Measurements from ENCODE around the gene ELMOD3.
"Not testable (repeated sequence)": the region's sequence is repeated elsewhere in the genome, so short reads cannot be mapped to it uniquely, and the experiment has no call there.

The ELMOD3 gene

DNA sequence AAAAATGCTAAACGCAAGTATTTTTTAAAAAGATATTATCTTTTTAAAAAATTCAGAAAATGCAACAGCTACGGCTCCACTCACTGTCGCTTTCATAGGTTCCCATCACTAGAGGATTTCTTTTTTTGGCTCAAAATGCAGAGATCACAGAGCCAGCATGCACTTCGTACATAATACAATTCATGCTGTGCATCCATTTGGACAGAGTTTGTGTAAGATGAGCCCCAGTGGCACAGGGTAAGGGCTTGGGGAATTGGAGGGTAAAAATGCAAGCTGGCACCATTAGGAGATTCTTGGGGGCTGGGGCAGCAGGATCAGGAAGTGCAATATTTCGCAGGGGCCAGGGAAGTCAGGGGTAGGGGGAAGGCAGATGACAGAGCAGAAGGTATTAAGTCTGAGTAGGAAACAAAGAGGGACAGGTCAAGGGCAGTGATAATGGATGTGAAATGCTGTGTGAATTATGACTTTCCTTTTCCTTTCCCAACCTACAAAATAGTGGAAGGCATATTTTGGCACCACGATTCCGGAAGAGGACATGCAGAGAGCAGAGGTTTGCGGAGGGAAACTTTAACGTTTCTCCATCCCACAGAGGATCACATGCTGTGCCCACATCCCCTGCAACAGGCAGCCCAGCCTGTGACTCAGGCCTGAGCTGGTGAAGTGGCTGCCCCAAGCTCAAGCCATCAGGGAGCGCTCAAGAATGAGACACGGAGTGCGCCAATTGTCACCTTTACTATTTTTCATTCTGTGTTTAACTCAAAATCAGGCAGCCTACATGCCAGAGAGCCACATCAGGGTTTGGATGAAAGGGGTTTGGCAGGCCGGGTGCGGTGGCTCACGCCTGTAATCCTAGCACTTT is 50.9 kb downstream of the ELMOD3 start:
- DNase-seq = no peak

GRCh38 chr2:85409845-85410583 is 55.4 kb downstream of the ELMOD3 start, which contains the start of gene CAPG:
Gene CAPG, minus strand, starts transcription at chr2:85410366. Its CDS starts 8,221 bp downstream, at chr2:85402145.
- no peak for DNase-seq

DNA sequence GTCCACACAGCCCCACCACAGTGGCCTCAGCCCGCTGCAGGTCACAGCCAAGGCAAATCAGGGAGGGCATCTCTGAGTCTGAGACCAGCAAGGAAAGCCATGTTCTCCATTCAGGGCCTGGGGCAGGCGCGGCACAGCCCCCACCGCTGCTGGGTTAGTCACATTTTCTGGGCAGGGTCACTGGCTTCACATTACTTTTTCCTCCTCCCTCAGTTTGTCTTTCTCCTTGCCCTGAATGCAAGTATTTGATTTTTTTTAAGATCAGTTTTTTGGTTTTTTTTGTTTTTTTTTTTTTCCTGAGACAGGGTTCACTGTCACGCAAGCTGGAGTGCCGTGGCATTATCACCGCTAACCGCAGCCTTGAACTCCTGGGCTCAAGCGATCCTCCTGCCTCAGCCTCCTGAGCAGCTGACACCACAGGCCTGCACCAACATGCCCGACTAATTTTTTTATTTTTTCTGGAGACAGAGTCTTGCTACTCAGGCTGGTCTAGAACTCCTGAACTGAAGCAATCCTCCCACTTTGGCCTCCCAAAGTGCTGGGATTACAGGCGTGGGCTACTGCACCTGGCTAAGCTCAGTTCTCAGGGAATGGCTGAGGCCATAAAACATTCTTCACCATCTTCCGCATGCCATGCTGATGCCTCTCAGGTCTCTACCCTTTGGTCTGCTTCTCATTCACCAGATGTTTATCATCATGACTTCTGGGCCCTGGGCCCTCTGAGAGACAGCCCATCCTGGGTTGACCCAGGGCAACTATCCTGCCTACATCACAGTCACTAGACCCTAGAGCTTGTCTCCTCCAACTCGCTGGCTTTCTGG is 56.2 kb downstream of the ELMOD3 start:
- DNase-seq = no peak

GRCh38 chr2:85411405-85411748 is 56.8 kb downstream of the ELMOD3 start:
- DNase-seq = no peak

- peak; percentile 14 for DNase-seq
These were observed 59.2 kb downstream of the ELMOD3 start for GRCh38 chr2:85413592-85414420.

GRCh38 chr2:85414421-85414759 is 59.8 kb downstream of the ELMOD3 start:
- DNase-seq = not testable (repeated sequence)

GRCh38 chr2:85414761-85415553 is 60.4 kb downstream of the ELMOD3 start:
- DNase-seq = no peak

GRCh38 chr2:85415980-85416650 is 61.5 kb downstream of the ELMOD3 start:
- no peak for DNase-seq

- DNase-seq = peak; percentile 83
These were observed 63.8 kb downstream of the ELMOD3 start, which contains the start of gene SH2D6 for GRCh38 chr2:85418132-85419008. Gene SH2D6, plus strand, starts transcription at chr2:85418714. Its CDS starts 10,752 bp downstream, at chr2:85429466.

DNA sequence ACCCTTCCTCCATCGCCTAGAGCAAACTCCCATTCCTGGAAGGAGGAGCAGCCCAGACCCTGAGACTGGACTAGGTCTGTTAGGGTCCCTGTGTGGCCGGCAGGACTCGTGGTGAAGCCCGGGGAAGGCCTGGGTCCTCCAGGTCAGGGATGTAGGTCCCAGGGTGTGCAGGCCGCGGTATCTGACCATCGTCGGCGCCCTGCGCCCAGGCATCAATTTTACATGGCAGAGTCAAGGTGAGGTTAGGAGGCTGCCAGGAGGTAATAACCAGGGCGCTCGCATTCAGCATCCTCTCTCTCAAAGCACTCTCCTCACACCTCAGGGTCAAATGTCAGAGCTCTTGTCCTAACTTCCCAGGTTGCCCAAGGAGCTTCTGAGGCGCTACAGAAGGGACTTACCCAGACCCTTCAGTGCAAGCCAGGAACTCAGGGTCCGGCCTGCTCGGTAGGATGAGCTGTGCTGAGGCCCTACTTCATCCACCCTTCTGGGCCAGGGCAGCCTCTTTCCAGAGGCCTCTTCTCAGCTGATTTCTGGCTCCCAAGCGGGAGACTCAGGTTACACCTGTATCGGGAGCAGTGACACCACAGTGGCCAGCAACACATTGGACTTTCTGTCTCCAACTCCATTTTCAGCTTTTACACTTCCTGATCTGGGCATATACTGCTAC is 64.6 kb downstream of the ELMOD3 start:
- DNase-seq = no peak

DNA sequence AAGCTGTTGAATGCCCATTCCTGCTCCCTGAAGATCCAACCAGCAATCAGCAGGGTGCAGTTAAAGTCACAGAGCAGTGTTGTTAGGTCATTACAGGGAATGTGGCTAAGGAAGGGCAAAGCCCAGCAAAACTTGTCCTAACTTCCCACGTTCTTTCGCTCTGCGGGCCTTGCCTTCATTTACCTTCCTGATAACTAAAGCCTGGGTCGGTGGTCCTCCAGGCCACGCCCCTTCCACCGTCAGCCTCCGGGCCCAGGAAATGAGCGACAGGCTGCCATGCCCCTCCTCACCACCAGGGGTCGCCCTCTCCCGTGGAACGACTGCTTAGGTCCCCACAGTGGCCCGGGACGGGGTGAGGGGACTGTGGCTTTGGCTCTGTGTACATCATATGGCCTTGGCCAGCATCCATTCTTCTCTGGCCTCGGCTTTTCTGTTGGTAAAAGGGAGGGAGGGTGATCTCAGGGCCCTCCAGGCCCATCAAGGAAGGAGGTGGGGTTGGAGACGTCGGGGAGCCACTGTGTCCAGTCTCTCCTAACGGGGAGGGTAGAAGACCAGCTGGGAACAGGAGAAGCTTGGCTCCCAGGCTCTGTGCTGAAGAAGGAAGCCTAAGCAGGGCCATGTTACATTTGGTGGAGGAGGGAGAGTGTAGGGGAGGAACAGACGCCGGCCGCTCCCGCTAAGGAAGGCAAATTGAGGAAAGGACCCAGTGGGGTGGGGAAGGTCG is 66.1 kb downstream of the ELMOD3 start:
- peak; percentile 81 for DNase-seq

DNA sequence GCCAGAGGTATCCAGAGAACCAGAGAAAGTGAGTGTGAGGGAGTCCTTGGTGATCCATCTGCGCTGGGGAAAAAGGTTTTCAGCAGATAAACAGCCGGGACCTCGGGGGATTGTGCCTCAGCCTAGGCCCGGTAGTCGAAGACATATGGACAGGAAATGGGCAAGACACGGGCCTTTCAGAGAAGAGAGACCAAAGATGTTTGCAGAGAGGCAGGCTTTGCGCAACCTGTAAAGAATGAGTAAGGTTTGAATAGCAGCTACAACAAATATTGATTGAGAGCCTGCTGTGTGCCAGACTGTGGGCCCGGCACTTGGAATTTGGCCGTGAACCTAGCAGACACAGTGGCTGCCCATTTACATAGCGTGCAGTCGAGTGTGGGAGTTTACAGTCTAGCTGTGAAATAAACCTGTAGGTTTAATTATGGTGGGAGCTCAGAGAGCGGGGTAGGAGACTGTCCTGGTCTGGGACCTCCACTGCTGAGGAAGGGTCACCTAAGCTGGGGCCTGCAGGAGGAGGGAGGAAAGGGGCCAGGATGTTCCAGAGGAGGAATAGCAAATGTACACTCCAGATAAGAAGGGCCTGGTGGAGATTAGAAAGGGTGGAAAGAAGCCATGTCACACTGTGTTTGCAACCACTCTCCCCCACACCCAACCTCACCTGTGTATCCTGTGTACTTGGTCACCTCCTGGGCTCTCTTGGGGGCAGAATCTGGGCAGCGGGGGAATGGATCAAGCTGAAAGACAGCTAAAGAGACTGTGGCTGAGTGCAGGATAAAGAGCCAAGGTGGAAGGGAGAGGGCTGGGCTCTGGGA is 66.9 kb downstream of the ELMOD3 start:
- DNase-seq = no peak

DNA sequence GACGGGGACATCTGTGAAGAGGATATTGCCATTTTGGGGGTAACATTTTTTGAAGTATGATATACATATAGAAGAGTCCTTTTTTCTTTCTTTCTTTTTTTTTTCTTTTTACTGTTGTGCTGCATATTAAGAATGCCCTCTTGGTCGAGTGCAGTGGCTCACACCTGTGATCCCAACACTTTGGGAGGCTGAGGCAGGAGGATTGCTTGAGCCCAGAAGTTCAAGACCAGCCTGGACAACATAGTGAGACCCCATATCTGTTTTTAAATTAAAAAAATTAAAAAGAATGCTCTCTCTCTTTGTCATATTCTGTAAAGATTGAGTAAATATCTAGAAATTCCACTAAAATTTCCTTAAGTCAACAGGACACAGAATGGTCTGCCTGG is 67.5 kb downstream of the ELMOD3 start:
- DNase-seq = no peak

- no peak for DNase-seq
These were observed 69.0 kb downstream of the ELMOD3 start for GRCh38 chr2:85423525-85423924.

DNA sequence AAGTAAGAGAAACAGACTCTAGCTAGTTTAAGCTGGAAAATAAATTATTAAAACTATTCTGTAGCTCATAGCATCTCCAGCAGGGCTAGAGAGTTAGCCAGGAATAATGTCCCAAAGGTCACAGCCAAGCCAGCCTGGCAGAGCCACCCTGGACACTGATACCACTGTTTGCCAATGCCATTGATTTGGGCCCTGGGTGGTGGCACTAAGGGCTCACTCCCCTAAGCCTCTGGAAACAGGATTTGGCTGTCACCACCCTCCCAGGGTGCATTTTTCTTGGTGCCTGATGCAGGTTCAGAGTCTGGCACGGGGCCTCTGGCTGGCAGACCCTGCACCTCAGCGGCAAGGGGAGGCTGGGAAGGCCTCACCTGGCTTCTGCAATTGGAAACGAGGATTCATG is 71.0 kb downstream of the ELMOD3 start:
- DNase-seq = no peak

- DNase-seq = no peak
These were observed 72.8 kb downstream of the ELMOD3 start for GRCh38 chr2:85427300-85427835.

DNA sequence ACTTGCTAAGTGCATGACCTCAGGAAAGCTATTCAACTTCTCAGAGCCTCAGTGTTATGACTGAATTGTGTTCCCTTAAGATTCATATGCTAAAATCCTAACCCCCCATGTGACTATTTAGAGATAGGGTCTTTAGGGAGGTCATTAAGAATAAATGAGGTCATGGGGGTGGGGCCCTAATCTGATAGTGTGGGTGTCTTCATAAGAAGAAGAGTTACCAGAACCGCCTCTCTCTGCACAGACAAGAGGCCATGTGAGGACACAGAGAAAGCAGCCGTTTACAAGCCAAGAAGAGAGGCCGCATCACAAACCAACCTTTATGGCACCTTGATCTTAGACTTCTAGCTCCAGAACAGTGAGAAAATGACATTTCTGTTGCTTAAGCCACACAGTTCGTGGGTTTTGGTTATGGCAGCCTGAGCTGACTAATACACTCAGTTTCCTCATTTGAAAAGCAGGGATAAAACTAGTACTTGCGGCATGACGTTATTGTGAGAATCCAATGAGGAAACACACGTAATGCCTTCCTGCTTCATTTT is 73.8 kb downstream of the ELMOD3 start:
- DNase-seq = no peak

Data from DMS79 treated with DMSO at 0.1 percent for 48 hours (cell line).